H1 (cell line): ENCODE measurements around the gene PLEKHG3. TPM values are rescaled to one million over a fixed set of nuclear protein-coding genes. Genes with fewer than 3 reads are reported as not detected.

Experiments
- CTCF ChIA-PET: fragments of 300-600 bp; sonication (Branson Sonifier 250); formaldehyde crosslinking; loops from one replicate; lab custom pipeline; 2021; ENCODE audit not compliant: partially characterized antibody; lab: Charles Lee
- POLR2A ChIA-PET: fragments of 300-600 bp; sonication (Branson Sonifier 250); formaldehyde crosslinking; loops from one replicate; lab custom pipeline; 2021; ENCODE audit warnings: inconsistent platforms; ENCODE audit not compliant: partially characterized antibody; lab: Charles Lee
- DNase-seq, 2 experiments: peaks; one replicate each; pipeline versions ENCODE4 v3.0.0 to v3.0.0-alpha.2; 2010 to 2022; ENCODE audit warnings: low spot score in 2 of 2, low read depth in 1 of 2, mixed read lengths in 1 of 2
- FAIRE-seq: peaks from 2 replicates; lab custom pipeline; 2011; peaks lifted over from hg19 to GRCh38; lab: Jason Lieb, UNC
- H2AFZ ChIP-seq: 2 replicates; pipeline ENCODE4 v1.8.1; 2012; ENCODE audit warnings: low read length, inconsistent platforms
- H2AK5ac ChIP-seq: 2 replicates; pipeline ENCODE4 v1.6.1; 2013; ENCODE audit warnings: low read depth, low read length
- H2BK120ac ChIP-seq: replicated peaks from 2 replicates; pipeline ENCODE3; 2013; ENCODE audit warnings: low read depth, low read length, inconsistent platforms
- H2BK12ac ChIP-seq: 2 replicates; pipeline ENCODE4 v1.6.1; 2013; ENCODE audit warnings: low read depth, low read length
- H2BK15ac ChIP-seq: 2 replicates; pipeline ENCODE4 v1.6.1; 2013; ENCODE audit warnings: low read length
- H2BK20ac ChIP-seq: 2 replicates; pipeline ENCODE4 v1.6.1; 2013; ENCODE audit warnings: low read length
- H2BK5ac ChIP-seq: 2 replicates; pipeline ENCODE4 v1.6.1; 2013; ENCODE audit warnings: low read depth, low read length
- H3K14ac ChIP-seq: 2 replicates; pipeline ENCODE4 v1.6.1; 2013; ENCODE audit warnings: inconsistent platforms; ENCODE audit not compliant: insufficient read length
- H3K18ac ChIP-seq: 2 replicates; pipeline ENCODE4 v1.6.1; 2013; ENCODE audit warnings: low read length; ENCODE audit errors: extremely low read depth
- H3K23ac ChIP-seq: 2 replicates; pipeline ENCODE4 v1.6.1; 2013; ENCODE audit warnings: inconsistent platforms; ENCODE audit not compliant: insufficient read length
- H3K23me2 ChIP-seq: 2 replicates; pipeline ENCODE4 v1.6.1; 2013; ENCODE audit warnings: low read depth, low read length
- H3K27ac ChIP-seq: 2 replicates; pipeline ENCODE4 v1.6.1; 2011; ENCODE audit warnings: low read depth, low read length, inconsistent platforms
- H3K27me3 ChIP-seq, 4 experiments: replicated peaks in 1 of 4; 1 replicate in 1 of 4; 2 replicates in 3 of 4; pipeline versions ENCODE4 v1.6.1 to v1.8.1; 2011 to 2013; ENCODE audit warnings: low read length in 3 of 4, mild to moderate bottlenecking in 3 of 4, inconsistent platforms in 2 of 4, mixed read lengths in 2 of 4, moderate library complexity in 1 of 4; ENCODE audit not compliant: control insufficient read depth in 3 of 4, insufficient read depth in 3 of 4; ENCODE audit errors: extremely low read depth in 1 of 4
- H3K36me3 ChIP-seq, 4 experiments: 2 replicates each; pipeline versions ENCODE4 v1.6.1 to v1.8.1; 2011 to 2013; ENCODE audit warnings: mild to moderate bottlenecking in 4 of 4, low read length in 3 of 4, moderate library complexity in 2 of 4, control low read depth in 1 of 4, inconsistent platforms in 1 of 4; ENCODE audit not compliant: insufficient read depth in 4 of 4, control insufficient read depth in 2 of 4
- H3K4ac ChIP-seq: replicated peaks from 2 replicates; pipeline ENCODE3; 2013; ENCODE audit warnings: low read length, low read depth, mixed read lengths, inconsistent platforms; ENCODE audit not compliant: insufficient read length
- H3K4me1 ChIP-seq, 4 experiments: replicated peaks in 1 of 4; 1 replicate in 1 of 4; 2 replicates in 3 of 4; pipeline versions ENCODE4 v1.6.1 to v1.8.1; 2011 to 2013; ENCODE audit warnings: low read length in 3 of 4, inconsistent platforms in 2 of 4, mixed read lengths in 1 of 4; ENCODE audit not compliant: insufficient read depth in 4 of 4, control insufficient read depth in 3 of 4
- H3K4me2 ChIP-seq, 2 experiments: 2 replicates each; pipeline versions ENCODE4 v1.6.1 to v1.8.1; 2011 to 2013; ENCODE audit warnings: low read depth in 2 of 2, low read length in 2 of 2, control low read depth in 1 of 2, inconsistent platforms in 1 of 2, mild to moderate bottlenecking in 1 of 2; ENCODE audit not compliant: insufficient read depth in 1 of 2
- H3K4me3 ChIP-seq, 4 experiments: fragments of 200-600, 300-600 bp in 1 of 4; sonication (generic), shearing (Covaris generic), sonication (Bioruptor Twin) in 1 of 4; 2 replicates each; pipeline versions ENCODE4 v1.5.1 to v1.8.1; 2011 to 2016; ENCODE audit warnings: low read length in 4 of 4, low read depth in 3 of 4, control low read depth in 2 of 4, inconsistent platforms in 2 of 4, mild to moderate bottlenecking in 2 of 4, mixed read lengths in 1 of 4, moderate library complexity in 1 of 4; ENCODE audit not compliant: insufficient read depth in 2 of 4; ENCODE audit errors: extremely low read depth in 1 of 4
- H3K56ac ChIP-seq: replicated peaks from 2 replicates; pipeline ENCODE3; 2013; ENCODE audit warnings: low read depth, mild to moderate bottlenecking, mixed read lengths, low read length, inconsistent platforms; ENCODE audit not compliant: insufficient read length
- H3K79me1 ChIP-seq: 2 replicates; pipeline ENCODE4 v1.6.1; 2013; ENCODE audit warnings: low read depth, low read length, control low read depth
- H3K79me2 ChIP-seq, 2 experiments: 2 replicates each; pipeline versions ENCODE4 v1.6.1 to v1.8.1; 2012 to 2013; ENCODE audit warnings: low read length in 2 of 2, mild to moderate bottlenecking in 2 of 2, inconsistent platforms in 1 of 2; ENCODE audit not compliant: insufficient read depth in 2 of 2, control insufficient read depth in 1 of 2
- H3K9ac ChIP-seq, 4 experiments: replicated peaks in 1 of 4; 1 replicate in 1 of 4; 2 replicates in 3 of 4; pipeline versions ENCODE4 v1.6.1 to v1.8.1; 2011 to 2013; ENCODE audit warnings: low read depth in 3 of 4, low read length in 3 of 4, control low read depth in 2 of 4, mild to moderate bottlenecking in 2 of 4, moderate library complexity in 2 of 4, inconsistent platforms in 1 of 4; ENCODE audit errors: extremely low read depth in 1 of 4
- H3K9me3 ChIP-seq, 2 experiments: 2 replicates each; pipeline versions ENCODE4 v1.6.1 to v1.8.1; 2012 to 2013; ENCODE audit warnings: mild to moderate bottlenecking in 2 of 2, moderate library complexity in 2 of 2, control low read depth in 1 of 2, inconsistent platforms in 1 of 2, low read depth in 1 of 2, low read length in 1 of 2, mixed read lengths in 1 of 2; ENCODE audit not compliant: insufficient read depth in 2 of 2
- H4K20me1 ChIP-seq, 2 experiments: replicated peaks in 1 of 2; 2 replicates each; pipeline versions ENCODE3 to v1.8.1; 2011 to 2013; ENCODE audit warnings: inconsistent platforms in 2 of 2, low read length in 2 of 2, mild to moderate bottlenecking in 1 of 2; ENCODE audit not compliant: insufficient read depth in 2 of 2, control insufficient read depth in 1 of 2
- H4K5ac ChIP-seq: 2 replicates; pipeline ENCODE4 v1.6.1; 2013; ENCODE audit warnings: low read length, low read depth, mixed read lengths, inconsistent platforms; ENCODE audit not compliant: insufficient read length
- H4K8ac ChIP-seq: 2 replicates; pipeline ENCODE4 v1.8.0; 2013; ENCODE audit warnings: mild to moderate bottlenecking, moderate library complexity, low read length, inconsistent platforms; ENCODE audit not compliant: insufficient read depth; ENCODE audit errors: extremely low read depth
- H4K91ac ChIP-seq: replicated peaks from 2 replicates; pipeline ENCODE3; 2013; ENCODE audit warnings: low read length, mixed read lengths, inconsistent platforms; ENCODE audit not compliant: insufficient read length
- ASH2L ChIP-seq: fragments of 200-600, 300-600 bp; sonication (generic); IDR thresholded peaks from one replicate; pipeline ENCODE4 v1.7.1; 2017; ENCODE audit warnings: low read length
- BACH1 ChIP-seq: IDR thresholded peaks from 2 replicates; pipeline ENCODE4 v1.6.1; 2012; ENCODE audit warnings: low read length, improper control_type of control experiment
- CREB1 ChIP-seq: IDR thresholded peaks from 2 replicates; pipeline ENCODE4 v1.6.1; 2012; ENCODE audit warnings: inconsistent platforms
- EP300 ChIP-seq, 2 experiments: IDR thresholded peaks; 1 replicate in 1 of 2; 2 replicates in 1 of 2; pipeline ENCODE4 v1.6.1; 2011 to 2012; ENCODE audit warnings: low read depth in 2 of 2, low read length in 2 of 2, mild to moderate bottlenecking in 2 of 2, borderline replicate concordance in 1 of 2, inconsistent platforms in 1 of 2, moderate library complexity in 1 of 2
- EZH2 ChIP-seq: fragments of 200-600 bp; sonication (generic); IDR thresholded peaks from 2 replicates; pipeline ENCODE4 v1.7.1; 2012; ENCODE audit warnings: low read depth, mild to moderate bottlenecking, moderate library complexity, low read length, inconsistent platforms; ENCODE audit not compliant: severe bottlenecking
- KDM1A ChIP-seq: fragments of 200-600, 300-600 bp; sonication (generic); IDR thresholded peaks from 2 replicates; pipeline ENCODE4 v1.7.1; 2016; ENCODE audit warnings: mild to moderate bottlenecking, low read length, borderline replicate concordance
- KDM4A ChIP-seq: IDR thresholded peaks from one replicate; pipeline ENCODE4 v1.7.1; 2012; ENCODE audit warnings: low read depth, mild to moderate bottlenecking, moderate library complexity, low read length, inconsistent platforms; ENCODE audit not compliant: severe bottlenecking
- MAX ChIP-seq: IDR thresholded peaks from 2 replicates; pipeline ENCODE4 v1.6.1; 2012; ENCODE audit warnings: inconsistent platforms
- NANOG ChIP-seq: IDR thresholded peaks from 2 replicates; pipeline ENCODE4 v1.6.1; 2011; ENCODE audit warnings: low read length, low read depth, mild to moderate bottlenecking, inconsistent platforms; ENCODE audit not compliant: insufficient read depth, poor library complexity, severe bottlenecking
- NRF1 ChIP-seq: IDR thresholded peaks from 2 replicates; pipeline ENCODE4 v1.6.1; 2011; ENCODE audit warnings: mild to moderate bottlenecking, low read depth, low read length, improper control_type of control experiment
- POLR2A ChIP-seq, 2 experiments: IDR thresholded peaks; 1 replicate in 1 of 2; 2 replicates in 1 of 2; pipeline ENCODE4 v1.6.1; 2011; ENCODE audit warnings: low read depth in 2 of 2, low read length in 2 of 2, mild to moderate bottlenecking in 2 of 2; ENCODE audit errors: control extremely low read depth in 1 of 2
- TEAD4 ChIP-seq: IDR thresholded peaks from 2 replicates; pipeline ENCODE4 v1.6.1; 2012; ENCODE audit warnings: low read depth, low read length, inconsistent platforms, mixed read lengths
- WGBS, 2 experiments: shearing (Covaris generic) in 1 of 2; methylation state at CpG; one replicate each; pipeline versions ENCODE4 v1.1.6 to v1.1.7; 2013 to 2015; ENCODE audit warnings: low lambda C conversion rate in 2 of 2, mixed read lengths in 2 of 2, inconsistent platforms in 1 of 2, low coverage in 1 of 2, missing lambda C conversion rate in 1 of 2; ENCODE audit not compliant: insufficient replicate concordance in 2 of 2, insufficient coverage in 1 of 2, insufficient read length in 1 of 2; ENCODE audit errors: extremely low coverage in 1 of 2, missing lambda C conversion rate in 1 of 2; 5-methylcytosine and 5-hydroxymethylcytosine counted together
- polyA plus RNA-seq, 7 experiments: library from polyadenylated mRNA; depleted of rRNA in 3 of 7; stranded (reverse) in 5 of 7; unstranded in 2 of 7; fragments of >200 nt in 5 of 7; fragments of 200-250 nt in 2 of 7; gene quantifications; 1 replicate in 5 of 7; 2 replicates in 1 of 7; 4 replicates in 1 of 7; pipeline versions ENCODE4 v1.2.1 to v1.2.3, GENCODE V29; 2011 to 2013; ENCODE audit warnings: missing spikeins in 2 of 7, mixed read lengths in 2 of 7
- total RNA-seq: library from RNA; stranded (reverse); fragmentation: NEBNext Ultra II Directional; extraction: Animal tissue kit (Norgen Biotek cat#: 25700); gene quantifications from 2 replicates; pipeline ENCODE4 v1.2.1, GENCODE V29; 2021

Gene PLEKHG3
- total and polyA plus RNA-seq, 2 of the 8 experiments (the other 6 are each of a cell fraction or from before 2014, with no cell fraction given), result 43.4 to 90.6 TPM

GRCh38 chr14:64696355-64696857, 7.8 kb upstream of the PLEKHG3 start:
- Histone ChIP-seq H4K5ac (no peak overlapping the region), H2BK15ac (no peak overlapping the region), H2BK5ac (no peak overlapping the region), H3K4me3 (no peak overlapping the region), H3K27ac (no peak overlapping the region), H3K9me3 (no peaks in the 10 kb centered on the region), H2BK20ac (no peak overlapping the region), H3K79me2 (no peaks in the 10 kb centered on the region), H3K36me3 (no peaks in the 10 kb centered on the region), H3K9ac (no peak overlapping the region), H4K91ac (no peak overlapping the region), H3K23ac (no peak overlapping the region), H2BK120ac (no peak overlapping the region), H3K18ac (no peak overlapping the region), H3K4me2 (no peak overlapping the region), H4K8ac (no peak overlapping the region), H3K79me1 (no peaks in the 10 kb centered on the region), H3K14ac (no peak overlapping the region), H3K27me3 (no peaks in the 10 kb centered on the region), H2BK12ac (no peak overlapping the region), H4K20me1 (no peaks in the 10 kb centered on the region), H3K56ac (no peak overlapping the region), H2AK5ac (no peak overlapping the region), H3K4ac (no peak overlapping the region), H2AFZ (no peak overlapping the region), H3K23me2 (no peaks in the 10 kb centered on the region), H3K4me1 (peaks cover 5 to 26% (median 16%) of the 10 kb centered on the region in 4 experiments; a peak in 6 of 7 replicates)
- 83% methylated on average over 4 of the region's 4 CpGs; no CpG with 5 or more reads in 1 of the 2 experiments for WGBS, 2 experiments
- ChIA-PET POLR2A (no interaction called here), CTCF (interaction anchor here (1.0 to 4.7 kb wide), 11 partner anchors 9 to 104 kb away, joined by 3 to 24 read pairs (median 5); partner anchors contain the start of gene PLEKHG3)
- DNase-seq (no peak), FAIRE-seq (no peak)
- no peak for TF ChIP-seq MAX
- no peak for TF ChIP-seq NRF1
- no peak for TF ChIP-seq KDM4A
- no peak for TF ChIP-seq BACH1
- TF ChIP-seq KDM1A, result no peak
- no peak for TF ChIP-seq POLR2A (IDR thresholded peaks at IDR 0.05; ENCODE audit: control extremely low read depth in 1 of 2, low read depth in 2 of 2, low read length in 2 of 2)
- no peak for TF ChIP-seq ASH2L
- no peak for TF ChIP-seq TEAD4
- no peak for TF ChIP-seq CREB1
- no peak for TF ChIP-seq NANOG
- TF ChIP-seq EZH2, result no peak
- no peak for TF ChIP-seq EP300 (IDR thresholded peaks at IDR 0.05; ENCODE audit: borderline replicate concordance in 1 of 2, low read depth in 2 of 2, low read length in 2 of 2)
